HG03108 (cell line): ENCODE measurements around the gene MEF2D.
A peak's percentile ranks its signal among the peaks of the same experiment; 100 is the strongest.

Experiments used
- ATAC-seq: cut with Tn5 transposase; IDR thresholded peaks from one replicate; pipeline ENCODE4 v1.9.1; 2021; ENCODE audit warnings: moderate library complexity; ENCODE audit not compliant: unreplicated experiment

The MEF2D gene

DNA sequence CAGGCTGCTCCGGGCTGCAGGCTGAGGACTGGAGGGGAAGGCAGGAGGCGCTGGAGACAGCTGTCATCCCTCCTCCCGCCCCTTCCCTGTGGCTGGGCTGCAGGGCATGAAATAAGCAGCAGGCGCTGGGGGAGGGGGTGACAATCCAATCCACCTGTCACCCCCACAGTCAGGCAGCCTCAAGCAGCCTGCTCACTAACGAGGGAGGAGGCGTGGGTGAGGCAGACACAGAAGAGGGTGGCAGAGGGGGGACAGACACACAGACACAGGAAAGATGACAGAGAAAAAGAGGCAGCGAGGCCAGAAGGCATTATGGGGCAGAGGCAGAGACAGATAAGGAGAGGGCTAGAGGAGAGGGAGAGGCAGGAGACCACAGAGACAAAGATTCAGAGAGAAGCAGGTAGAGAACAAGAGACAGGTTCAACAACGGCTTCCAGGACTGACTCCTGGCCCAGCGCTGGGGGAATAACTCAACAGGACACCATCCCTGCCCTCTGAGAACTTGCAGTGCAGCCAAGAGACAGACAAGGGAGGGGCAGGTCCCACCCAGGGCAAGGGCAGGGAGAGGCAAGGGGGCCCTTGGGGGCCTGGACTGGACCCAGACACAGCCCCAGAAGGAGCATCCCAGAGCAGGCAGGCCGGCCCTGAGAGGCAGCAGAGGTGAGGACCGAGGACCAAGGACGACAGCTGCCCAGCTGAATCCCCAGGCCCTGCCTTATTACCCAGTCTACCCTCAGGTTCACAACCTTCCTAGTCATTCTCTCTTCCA is 11.2 kb downstream of the MEF2D start:
- no peak for ATAC-seq

DNA sequence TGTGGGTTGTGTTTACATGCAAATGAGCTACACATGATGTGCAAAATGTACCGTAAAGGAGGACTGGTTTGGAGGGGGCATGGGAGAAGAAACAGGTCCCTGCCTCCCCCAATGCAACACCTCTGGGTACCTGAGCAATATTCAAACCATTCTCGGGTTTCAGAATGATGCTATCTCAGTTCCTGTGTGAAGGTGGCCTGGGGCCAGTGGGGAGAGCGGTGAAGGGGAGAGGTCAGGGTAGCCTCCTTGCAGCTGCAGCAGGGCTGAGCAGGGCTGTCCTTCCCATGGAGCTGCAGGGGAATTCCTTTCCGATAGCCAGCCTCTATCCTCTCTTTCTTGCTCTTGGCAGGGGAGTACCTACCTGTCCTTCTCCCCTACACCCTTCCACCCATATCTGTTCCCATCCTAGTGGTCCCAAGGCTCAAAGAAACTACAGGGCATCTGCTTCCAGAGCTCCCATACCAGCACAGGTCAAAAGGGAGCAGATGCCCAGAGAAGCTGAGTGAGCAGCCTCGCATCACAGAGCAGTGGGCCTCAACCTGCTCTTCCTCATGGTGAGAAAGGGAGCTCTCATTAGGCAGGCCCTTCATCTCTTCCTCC is 11.9 kb downstream of the MEF2D start:
- ATAC-seq, result peak; percentile 51

DNA sequence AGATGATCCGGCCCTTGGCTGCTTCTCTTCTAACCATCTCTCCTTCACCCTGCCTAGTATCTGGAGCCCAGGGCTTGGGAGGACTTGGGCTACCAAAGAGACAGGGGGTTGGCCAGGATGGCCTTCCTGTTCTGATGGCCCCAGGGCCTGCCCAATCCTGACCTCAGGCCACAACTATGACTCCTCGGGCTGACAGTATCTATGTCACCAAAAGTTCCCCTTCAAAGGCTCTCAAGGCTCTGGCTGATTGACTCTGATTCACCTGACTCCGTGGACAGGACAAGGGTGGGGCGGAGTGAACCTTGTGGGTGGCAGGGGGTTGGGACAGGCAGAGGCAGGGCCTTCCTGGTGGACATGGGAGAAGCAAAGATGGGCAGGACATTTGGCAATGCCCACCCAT is 12.7 kb downstream of the MEF2D start:
- ATAC-seq, result peak; percentile 42

DNA sequence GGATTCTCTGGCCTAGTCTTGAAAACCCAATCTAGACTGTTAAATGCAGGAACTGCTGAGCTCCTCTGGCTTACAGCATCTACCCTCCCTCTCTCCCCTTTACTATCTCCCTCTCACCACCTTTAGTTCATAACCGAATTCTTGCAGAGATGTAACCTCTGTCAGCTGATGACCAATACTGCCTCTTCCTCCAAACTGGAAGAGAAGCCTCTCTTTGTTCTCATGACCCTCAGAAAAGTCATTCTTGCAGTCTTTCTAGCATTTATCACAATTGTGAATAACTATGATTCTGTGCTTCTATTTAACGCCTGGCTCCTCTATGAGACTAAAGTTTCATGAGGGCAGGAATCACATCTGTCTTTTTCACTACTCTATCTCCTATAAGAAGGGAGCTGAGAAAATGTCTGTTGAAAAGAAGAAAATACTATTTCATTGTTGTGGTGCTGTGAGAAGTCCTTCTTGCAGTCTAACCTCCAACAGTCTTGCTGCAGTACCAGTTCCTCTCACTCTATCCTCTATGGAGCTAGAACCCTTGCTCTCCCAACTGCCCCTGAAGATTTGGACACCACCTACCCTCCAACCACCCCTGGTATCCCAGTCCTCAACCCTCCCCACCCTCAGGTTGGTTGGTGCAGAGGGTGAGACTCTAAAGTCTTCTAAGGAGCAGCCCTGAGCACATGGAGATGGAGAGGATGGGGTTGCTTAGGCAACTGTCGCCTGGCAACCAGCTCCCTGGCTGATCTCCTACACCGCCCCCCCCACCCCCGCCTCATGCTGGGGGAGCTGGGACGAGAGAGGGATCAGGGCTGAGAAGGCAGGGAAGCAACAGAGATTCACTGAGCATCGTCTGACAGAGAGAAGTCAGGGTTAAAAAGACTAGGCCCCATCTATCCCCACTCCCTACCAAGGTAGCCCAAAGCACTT is 13.9 kb downstream of the MEF2D start:
- ATAC-seq, result no peak

DNA sequence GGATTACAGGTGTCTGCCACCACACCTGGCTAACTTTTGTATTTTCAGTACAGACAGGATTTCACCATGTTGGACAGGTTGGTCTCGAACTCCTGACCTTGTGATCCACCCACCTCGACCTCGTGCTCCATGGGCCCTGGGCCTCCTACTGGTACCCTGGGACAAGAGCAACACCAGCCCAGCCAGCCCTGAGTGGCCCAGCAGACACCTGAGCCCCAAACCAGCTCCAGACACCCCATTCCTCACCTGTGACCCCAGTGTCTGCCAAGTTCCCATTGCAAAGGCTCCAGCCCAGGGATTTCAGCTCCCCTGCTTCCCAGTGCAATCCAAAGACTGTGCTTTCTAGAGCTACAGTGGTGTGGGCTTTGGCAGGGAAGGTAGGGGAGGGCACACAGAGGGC is 14.6 kb downstream of the MEF2D start:
- ATAC-seq, result no peak

DNA sequence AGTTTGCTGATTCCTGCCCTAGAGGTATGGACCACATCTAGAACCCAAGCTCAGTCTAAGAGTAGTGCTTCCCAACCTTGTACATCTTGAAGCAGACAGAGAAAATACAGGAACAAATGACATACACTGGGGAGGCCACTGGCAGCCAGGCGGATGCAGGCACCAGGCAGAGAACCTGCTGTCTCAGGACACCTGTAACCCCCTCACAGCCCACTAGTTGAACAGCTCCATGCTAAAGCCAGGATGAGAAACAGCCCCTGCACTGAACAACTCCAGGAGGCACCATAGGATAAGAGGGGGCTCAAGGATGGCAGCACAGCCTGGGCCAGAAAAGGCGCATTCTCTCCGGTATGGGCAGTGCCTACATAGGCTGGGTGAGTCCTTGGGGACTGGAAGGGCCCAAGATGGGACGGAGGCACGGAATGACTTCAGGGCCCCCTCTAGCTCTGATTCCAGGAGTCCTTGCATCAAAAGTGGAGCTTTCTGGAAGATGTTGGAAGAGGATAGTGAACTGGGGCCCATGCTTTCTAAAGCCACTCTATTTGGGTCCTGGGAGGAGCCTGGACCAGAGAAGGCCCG is 16.0 kb downstream of the MEF2D start:
- no peak for ATAC-seq

DNA sequence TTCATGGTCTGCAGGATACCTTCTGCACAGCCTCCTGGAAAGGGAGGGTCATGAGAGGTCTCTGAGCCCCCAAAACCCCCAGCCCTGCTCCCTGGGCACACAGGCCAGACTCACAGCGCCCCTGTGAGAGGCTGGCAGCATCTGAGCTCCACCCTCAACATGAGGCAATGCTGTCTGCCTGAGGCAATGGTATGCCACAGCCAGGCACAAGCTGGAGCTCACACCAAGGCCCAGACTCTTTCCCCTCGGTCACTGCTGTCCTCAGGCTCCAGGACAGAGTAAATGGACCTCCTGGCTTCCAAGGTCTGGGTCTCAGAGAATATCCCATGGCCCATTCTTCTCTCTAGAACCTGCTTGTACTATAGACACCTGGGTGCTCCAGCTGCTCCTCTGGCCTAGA is 17.2 kb downstream of the MEF2D start:
- no peak for ATAC-seq

DNA sequence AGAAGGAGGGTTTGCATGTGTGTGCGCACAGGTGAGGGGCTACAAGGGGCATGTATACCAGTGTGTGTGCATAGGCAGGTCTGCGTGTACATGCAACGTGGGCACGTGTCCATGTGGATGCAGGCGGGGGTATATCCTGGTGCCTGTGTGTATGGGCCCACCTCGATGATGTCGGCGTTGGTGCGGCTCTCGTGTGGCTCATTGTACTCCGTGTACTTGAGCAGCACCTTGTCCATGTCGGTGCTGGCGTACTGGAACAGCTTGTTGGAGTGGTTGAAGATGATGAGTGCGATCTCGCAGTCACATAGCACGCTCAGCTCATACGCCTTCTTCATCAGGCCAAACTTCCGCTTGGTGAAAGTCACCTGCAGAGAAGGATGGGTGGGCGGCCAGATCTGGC is 18.3 kb downstream of the MEF2D start:
- ATAC-seq, result no peak

DNA sequence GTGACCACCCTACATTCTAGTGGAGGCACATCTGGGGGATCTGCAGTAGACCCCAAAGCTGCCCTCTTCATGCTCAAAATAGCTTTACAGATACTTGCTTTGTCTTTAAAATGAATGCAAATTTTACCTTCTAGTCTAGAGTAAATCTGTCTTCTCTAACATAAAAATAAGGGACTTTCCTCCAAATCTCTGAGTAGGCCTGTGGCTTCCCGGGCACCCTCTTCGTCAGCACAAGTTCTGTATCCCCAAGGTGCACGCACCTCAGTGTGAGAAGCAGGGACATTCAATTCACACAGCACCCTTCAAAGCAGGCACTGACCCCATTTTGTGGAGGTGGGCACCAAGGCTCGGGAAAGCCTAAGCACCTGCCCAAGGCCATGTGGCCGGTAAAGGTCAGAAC is 19.0 kb downstream of the MEF2D start:
- no peak for ATAC-seq

DNA sequence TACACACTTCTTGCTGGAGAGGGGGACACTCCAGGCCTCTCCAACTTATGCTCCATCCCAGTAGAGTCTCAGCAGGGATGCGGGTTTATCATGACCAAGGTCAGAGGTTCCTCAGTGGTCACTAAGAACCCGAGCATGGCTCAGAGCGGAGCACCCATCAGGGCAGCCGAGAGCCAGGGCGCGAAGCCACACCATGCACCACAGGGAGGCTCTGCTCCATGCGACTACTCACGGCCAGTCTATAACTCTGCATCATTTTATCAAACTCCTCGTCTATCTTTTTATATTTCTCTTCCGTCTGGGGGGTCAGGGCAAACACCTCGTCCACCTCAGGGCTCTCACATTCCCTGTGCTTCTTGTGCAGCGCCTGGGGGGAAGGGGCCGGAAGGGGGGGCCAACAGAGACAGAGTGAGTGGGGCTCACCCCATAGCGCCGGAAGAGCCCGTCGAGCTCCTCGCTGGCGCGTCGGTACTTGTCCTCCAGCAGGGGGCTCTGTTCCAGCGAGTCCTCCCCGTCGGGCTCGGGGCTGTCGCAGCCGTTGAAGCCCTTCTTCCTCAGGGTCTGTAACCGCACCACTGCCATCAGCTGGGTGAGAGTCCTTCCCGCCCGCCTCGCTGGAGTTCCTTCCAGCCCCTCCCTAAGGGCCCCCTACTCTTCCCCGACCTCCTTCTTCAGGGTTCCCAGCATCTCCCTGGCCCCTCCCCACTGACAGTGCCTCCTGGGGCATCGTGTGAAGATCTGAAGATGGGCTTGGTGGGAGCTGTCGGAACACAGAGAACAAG is 20.0 kb downstream of the MEF2D start:
- peak; percentile 45 for ATAC-seq

DNA sequence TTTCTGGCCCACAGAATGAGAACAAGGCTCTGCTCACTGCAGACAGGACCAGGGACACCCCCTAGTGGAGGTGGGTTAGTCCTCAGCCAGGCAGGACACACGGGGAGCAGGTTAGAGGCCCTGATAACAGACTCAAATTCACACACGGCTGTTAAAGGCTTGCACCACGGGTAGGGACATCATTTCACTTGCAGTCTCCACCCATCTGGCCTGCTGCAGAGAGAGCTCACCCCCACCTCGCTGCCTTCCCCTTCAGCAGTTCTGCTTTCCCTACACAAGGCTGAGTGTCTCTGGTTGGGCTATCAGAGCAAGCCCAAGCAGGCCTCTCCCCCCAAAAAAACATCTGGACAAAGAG is 20.6 kb downstream of the MEF2D start:
- ATAC-seq, result no peak

DNA sequence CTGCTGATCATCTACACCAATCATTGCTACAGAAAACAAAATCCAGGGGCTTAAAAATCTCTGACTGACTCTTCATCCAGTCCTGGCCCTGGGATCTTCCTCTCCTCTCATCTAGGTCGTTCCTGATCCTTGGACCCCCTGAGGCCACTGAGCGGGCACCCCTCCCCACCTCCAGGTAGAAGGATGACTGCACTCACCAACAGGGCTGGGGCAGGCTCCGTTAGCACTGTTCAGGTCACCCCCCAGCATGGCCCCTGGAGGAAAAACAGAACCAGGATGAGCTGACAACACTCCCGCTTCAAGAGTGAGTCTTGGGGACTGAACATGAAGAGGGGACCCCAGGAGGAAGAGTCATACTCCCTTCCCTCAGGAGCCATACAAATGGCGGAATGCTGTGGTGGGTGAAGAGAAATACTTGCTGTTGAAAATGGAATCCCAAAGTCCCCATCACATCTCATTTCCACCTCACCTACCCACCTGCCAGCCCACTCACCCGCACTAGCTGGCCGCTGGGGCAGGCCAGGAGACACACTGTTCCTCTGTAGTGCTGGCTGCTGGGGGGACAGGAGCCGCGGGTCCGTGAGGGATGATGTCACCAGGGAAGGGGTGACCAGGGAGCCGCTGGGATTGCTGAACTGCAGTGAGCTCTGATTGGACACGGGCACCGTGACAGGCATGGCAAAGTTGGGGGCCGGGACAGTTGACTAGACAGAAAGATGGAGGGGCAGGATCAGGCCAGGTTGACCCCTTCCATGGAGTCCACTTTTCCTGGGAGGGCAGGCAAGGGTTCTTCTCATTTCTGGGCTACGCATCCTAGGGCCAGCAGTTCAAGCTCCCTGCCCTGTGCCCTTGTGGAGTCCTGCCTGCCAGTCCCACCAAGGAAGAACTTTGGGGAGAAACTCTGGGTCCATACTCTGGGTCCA is 21.2 kb downstream of the MEF2D start:
- ATAC-seq, result no peak

DNA sequence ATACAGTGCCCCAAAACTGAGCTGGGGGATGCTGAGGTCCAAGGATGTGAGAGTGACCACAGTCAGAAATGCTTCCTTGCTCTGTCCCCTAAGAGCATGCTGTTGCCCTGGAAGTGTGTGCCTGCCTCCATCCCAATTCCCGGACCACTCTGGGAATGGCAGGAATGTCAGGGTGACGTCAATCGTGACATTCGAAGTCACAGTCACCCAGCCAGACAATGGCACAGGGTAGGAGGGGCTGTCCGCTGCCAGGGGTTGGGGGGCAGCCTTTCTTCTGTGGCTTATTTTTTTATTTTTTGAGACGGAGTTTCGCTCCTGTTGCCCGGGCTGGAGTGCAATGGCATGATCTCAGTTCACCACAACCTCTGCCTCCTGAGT is 22.3 kb downstream of the MEF2D start:
- ATAC-seq, result no peak

DNA sequence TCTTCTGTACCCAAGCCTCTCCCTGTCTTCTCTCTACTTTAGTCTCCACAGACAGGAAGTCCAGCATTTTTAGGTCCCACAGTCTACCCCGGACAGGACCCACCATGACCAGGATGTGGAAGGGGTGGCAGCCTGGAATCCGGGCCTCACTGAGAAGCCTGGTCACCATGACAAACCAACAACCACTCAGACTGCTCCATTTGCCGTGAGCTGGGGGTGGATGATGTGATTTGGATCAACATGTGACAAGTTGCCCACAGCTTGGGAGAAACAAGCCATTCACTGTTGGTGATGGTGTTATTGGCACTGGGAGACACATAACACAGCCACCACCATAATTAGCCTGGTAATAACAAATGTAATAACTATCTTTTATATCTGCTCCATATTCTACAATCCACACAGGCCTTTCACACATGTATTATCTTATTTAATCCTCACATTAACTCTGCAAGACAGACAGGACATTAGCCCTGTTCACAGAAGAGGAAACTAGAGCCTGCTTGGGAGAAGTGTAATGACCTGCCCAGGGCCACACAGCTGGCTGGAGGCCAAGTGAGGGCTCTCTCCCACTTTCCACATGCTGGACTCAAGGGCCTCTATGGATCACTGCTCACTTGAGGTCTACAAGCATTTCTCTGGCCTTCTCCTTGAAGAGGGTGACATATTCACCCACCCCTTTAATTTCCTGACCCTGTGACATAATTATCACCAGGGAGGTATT is 22.9 kb downstream of the MEF2D start:
- ATAC-seq, result no peak

DNA sequence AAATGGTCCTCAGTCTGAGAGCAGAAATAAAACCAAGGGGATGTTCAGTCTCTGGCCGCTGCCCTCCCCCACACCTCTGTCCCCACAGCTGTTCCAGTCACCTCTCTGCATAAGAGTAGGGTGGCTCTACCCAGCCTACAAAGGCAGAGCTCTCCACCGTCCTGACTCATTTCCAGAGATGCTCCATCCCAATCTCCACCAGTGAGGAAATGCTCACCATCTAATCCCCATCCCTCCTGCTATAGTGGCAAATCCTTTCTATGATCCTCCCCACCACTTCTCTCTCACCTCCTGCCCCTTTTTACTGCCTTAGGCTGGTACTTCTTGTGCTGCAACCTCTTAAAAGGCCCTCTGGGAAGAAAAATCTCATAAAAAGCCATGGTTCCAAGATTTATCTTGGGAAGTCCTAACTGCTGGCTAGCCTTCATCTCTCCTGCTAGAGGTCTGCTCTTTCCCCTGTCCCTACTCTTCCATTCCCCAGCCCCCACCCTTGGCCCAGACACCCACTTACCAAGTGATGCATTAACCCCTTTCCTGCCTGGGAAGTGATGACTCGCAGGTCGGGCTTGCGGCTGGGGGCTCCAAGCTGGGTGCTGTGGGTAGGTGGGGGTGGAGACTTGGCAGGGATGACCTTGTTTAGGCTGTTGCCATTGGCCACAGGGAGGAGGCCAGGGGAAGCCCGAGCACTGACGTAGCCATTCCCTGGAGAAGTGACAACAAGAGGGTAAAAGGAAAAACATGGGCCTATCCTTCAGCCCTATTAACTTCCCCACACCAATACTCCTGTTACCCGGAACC is 23.9 kb downstream of the MEF2D start:
- ATAC-seq, result no peak

DNA sequence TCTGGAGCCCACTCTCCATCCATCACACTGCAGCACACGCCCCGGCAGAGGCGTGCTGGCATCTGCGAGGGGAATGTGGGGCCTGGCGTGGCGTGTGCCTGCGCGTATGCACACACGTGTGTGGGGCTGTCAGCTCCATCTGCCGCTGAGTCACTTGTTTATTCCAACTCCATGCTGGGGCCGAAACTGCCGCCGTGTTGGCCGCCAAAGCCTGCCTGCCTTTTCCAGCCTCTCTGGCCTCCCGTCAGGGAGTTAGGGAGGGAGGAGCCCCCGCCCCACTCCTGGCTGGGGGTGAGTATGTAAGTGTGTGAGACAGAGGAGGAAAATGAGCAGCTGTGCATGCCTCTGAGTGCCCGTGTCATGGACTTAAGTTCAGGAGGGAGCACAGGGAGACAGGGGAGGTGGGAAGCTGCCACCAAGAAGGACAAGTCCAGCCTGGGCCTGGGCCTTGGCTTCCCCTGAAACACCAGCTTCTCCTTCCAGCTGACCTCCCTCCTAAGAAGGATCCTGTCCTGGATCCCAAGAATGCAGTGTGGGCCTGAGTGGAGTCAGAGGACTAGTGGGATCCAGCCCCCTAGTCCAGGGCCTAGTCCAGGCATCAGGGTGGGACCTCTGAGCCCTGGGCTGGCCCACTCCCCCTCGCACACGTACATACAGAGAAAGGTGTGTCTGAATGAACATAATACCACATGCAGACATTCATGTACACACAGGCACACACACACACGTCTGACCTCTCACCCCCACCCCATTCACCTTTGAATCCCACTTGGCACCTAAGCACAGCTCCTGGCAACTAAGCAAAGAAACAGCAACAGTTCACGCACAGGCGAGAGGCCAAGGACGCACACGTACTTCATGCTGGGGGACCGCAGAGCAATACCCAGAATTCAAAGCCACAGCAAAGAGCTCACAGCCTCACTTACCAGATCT is 24.7 kb downstream of the MEF2D start:
- ATAC-seq, result no peak

DNA sequence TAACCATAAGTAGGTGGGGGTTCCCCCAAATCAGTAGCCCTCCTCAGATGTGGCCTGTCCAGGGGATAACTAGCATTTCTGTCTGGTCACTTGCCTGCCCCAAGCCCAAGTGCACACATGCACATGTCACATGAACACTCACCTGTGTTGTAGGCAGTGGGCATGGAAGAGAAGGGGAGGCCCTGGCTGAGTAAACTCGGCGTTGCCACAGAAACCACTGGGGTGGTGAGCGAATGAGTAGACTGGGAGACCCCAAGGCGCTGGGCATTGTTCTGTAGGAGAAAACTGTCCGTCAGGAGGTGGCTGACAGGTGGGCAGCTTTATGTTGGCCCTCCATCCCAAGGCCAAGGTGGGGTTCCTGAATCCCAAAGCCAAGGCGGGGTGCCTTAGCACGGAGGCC is 25.6 kb downstream of the MEF2D start:
- no peak for ATAC-seq
